Type B pancreatic cell (in vitro differentiated cells): ENCODE results near the gene GLIPR1L1. TPM values are rescaled to one million over a fixed set of nuclear protein-coding genes. Genes with fewer than 3 reads are reported as not detected.

Experiments used
- DNase-seq: peaks from one replicate; pipeline ENCODE4 v3.0.0; 2021; ENCODE audit warnings: mixed read lengths; ENCODE audit not compliant: unreplicated experiment; ENCODE audit errors: extremely low spot score
- H3K27ac Mint-ChIP-seq: 2 replicates; pipeline ENCODE4 v1.8.0; 2021; ENCODE audit warnings: mild to moderate bottlenecking, mixed read lengths
- H3K27me3 Mint-ChIP-seq: 2 replicates; pipeline ENCODE4 v1.8.0; 2021; ENCODE audit warnings: mixed read lengths
- H3K36me3 Mint-ChIP-seq: 2 replicates; pipeline ENCODE4 v1.8.0; 2021; ENCODE audit warnings: mixed read lengths
- H3K4me1 Mint-ChIP-seq: one replicate; pipeline ENCODE4 v1.8.0; 2021; ENCODE audit warnings: mixed read lengths; ENCODE audit not compliant: unreplicated experiment
- H3K4me3 Mint-ChIP-seq: 2 replicates; pipeline ENCODE4 v1.8.0; 2021; ENCODE audit warnings: mild to moderate bottlenecking, mixed read lengths
- H3K9me3 Mint-ChIP-seq: 2 replicates; pipeline ENCODE4 v1.8.0; 2021; ENCODE audit warnings: mixed read lengths
- CTCF ChIP-seq: fragments of 200-600 bp; sonication (generic); conservative IDR thresholded peaks from 2 replicates; pipeline ENCODE4 v1.5.0; 2021; ENCODE audit warnings: antibody characterized with exemption, mild to moderate bottlenecking
- total RNA-seq: library from RNA; stranded (reverse); gene quantifications from 2 replicates; pipeline ENCODE4 v1.2.1, GENCODE V29; 2021; ENCODE audit warnings: low replicate concordance

GLIPR1L1 gene
- total RNA-seq, 1 donor from 2014 or later = not detected

DNA sequence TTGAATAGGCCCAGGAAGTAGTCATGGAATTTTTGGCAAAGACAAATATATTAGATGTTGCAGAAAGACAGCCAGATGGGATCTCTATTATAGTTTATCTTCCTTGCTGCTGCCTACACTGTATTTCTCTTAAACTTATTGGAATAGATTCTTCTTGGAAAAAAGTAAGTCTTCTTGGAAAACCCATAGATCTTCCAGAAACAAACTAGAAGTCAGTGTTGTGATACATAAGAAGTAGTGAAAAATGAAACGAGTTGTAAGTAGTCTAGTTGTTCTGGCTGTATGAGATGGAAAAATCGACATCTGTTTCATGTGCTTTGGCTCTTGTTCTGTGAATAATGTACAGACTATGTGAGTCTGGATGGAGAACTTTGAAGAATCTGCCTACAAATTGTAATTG is 85.4 kb downstream of the GLIPR1L1 start:
- H3K4me3 Mint-ChIP-seq = no peak overlapping the region
- H3K27ac Mint-ChIP-seq = no peak overlapping the region
- no peaks in the 10 kb centered on the region for H3K36me3 Mint-ChIP-seq
- DNase-seq = no peak
- H3K9me3 Mint-ChIP-seq = peaks cover 3% of the 10 kb centered on the region
- H3K4me1 Mint-ChIP-seq = no peaks in the 10 kb centered on the region
- no peak for TF ChIP-seq CTCF
- H3K27me3 Mint-ChIP-seq = no peaks in the 10 kb centered on the region

Other genes with a start within 250 kb of the GLIPR1L1 start
- gene KCNC2, start 124.8 kb upstream of the GLIPR1L1 start, total RNA-seq = 1.3 and 2.5 TPM in 2 replicates
- gene CAPS2, start 4.3 kb upstream of the GLIPR1L1 start, total RNA-seq = 4.1 and 7.3 TPM in 2 replicates
- 0.17 and 0.77 TPM in 2 replicates for gene GLIPR1L2, start 56.4 kb downstream of the GLIPR1L1 start, total RNA-seq
- gene GLIPR1, start 146.1 kb downstream of the GLIPR1L1 start, total RNA-seq = 0.45 and 4.3 TPM in 2 replicates
- 66.9 and 87.8 TPM in 2 replicates for gene KRR1, start 176.9 kb downstream of the GLIPR1L1 start, total RNA-seq